HepG2 (cell line): ENCODE data around the gene LRRC4C. TPM values are rescaled to one million over a fixed set of nuclear protein-coding genes. Genes with fewer than 3 reads are reported as not detected.

ENCODE experiments used
- ATAC-seq: fragments of 200-7000 bp; cut with Tn5 transposase; 3 replicates; pipeline ENCODE4 v1.9.1; 2020; ENCODE audit warnings: mild to moderate bottlenecking, moderate library complexity
- BruUV-seq: library from RNA; stranded (reverse); fragments of 400-500 nt; replicated peaks from 2 replicates; lab custom pipeline; 2021; lab: Mats Ljungman, UMichigan
- CTCF ChIA-PET: fragments of 300-600 bp; formaldehyde crosslinking; extraction: SDS; loops from one replicate; lab custom pipeline; 2021; ENCODE audit warnings: low total read pairs, inconsistent platforms, low intra/inter-chr PET ratio; lab: Yijun Ruan, JAX
- POLR2A ChIA-PET: fragments of 350-600 bp; sonication (Branson Sonifier 250); formaldehyde crosslinking; loops from one replicate; lab custom pipeline; 2020; ENCODE audit warnings: antibody characterized with exemption, inconsistent platforms; lab: Yijun Ruan, JAX
- DNase-seq: peaks from one replicate; pipeline ENCODE4 v3.0.0-alpha.2; 2015; ENCODE audit warnings: low spot score
- FAIRE-seq: peaks from 3 replicates; lab custom pipeline; 2011; peaks lifted over from hg19 to GRCh38; lab: Jason Lieb, UNC
- H2AFZ ChIP-seq: one replicate; pipeline ENCODE4 v1.6.1; 2011; ENCODE audit warnings: low read length, inconsistent platforms
- H3K27ac ChIP-seq: fragments of 300-600 bp; 3 replicates; pipeline ENCODE4 v1.8.0; 2011; ENCODE audit warnings: mixed run types, mild to moderate bottlenecking, mixed read lengths, low read length, inconsistent platforms; ENCODE audit not compliant: insufficient read depth; ENCODE audit errors: extremely low read length
- H3K27me3 ChIP-seq, 2 experiments: fragments of 200-600 bp in 1 of 2; 2 replicates in 1 of 2; 3 replicates in 1 of 2; pipeline versions ENCODE4 v1.6.0 to v1.8.0; 2011; ENCODE audit warnings: low read length in 2 of 2, mild to moderate bottlenecking in 2 of 2, moderate library complexity in 2 of 2, inconsistent platforms in 1 of 2; ENCODE audit not compliant: insufficient read depth in 2 of 2, control insufficient read depth in 1 of 2
- H3K36me3 ChIP-seq, 2 experiments: fragments of 200-600 bp in 1 of 2; replicated peaks in 1 of 2; 2 replicates in 1 of 2; 3 replicates in 1 of 2; pipeline versions ENCODE4 v1.5.1 to v1.8.0; 2011; ENCODE audit warnings: low read length in 2 of 2, inconsistent platforms in 1 of 2; ENCODE audit not compliant: insufficient read depth in 2 of 2, control insufficient read depth in 1 of 2
- H3K4me1 ChIP-seq: 2 replicates; pipeline ENCODE4 v1.5.1; 2012; ENCODE audit warnings: low read length, inconsistent platforms; ENCODE audit not compliant: insufficient read depth
- H3K4me2 ChIP-seq: 2 replicates; pipeline ENCODE4 v1.6.0; 2011; ENCODE audit warnings: low read depth, low read length, inconsistent platforms
- H3K4me3 ChIP-seq, 3 experiments: fragments of 200-600 bp in 1 of 3; sonication (generic), shearing (Covaris generic) in 1 of 3; replicated peaks in 1 of 3; 2 replicates each; pipeline ENCODE4 v1.5.1; 2011 to 2016; ENCODE audit warnings: low read length in 3 of 3, inconsistent platforms in 2 of 3, low read depth in 2 of 3, mild to moderate bottlenecking in 2 of 3, control low read depth in 1 of 3, mixed read lengths in 1 of 3; ENCODE audit not compliant: insufficient read depth in 1 of 3
- H3K79me2 ChIP-seq: one replicate; pipeline ENCODE4 v1.6.1; 2011; ENCODE audit warnings: low read length, inconsistent platforms; ENCODE audit not compliant: insufficient read depth
- H3K9ac ChIP-seq: 2 replicates; pipeline ENCODE4 v1.6.0; 2011; ENCODE audit warnings: mild to moderate bottlenecking, low read depth, low read length, inconsistent platforms; ENCODE audit not compliant: insufficient read depth
- H3K9me3 ChIP-seq: 2 replicates; pipeline ENCODE4 v1.5.1; 2012; ENCODE audit warnings: mild to moderate bottlenecking, low read length
- H4K20me1 ChIP-seq: 2 replicates; pipeline ENCODE4 v1.6.0; 2011; ENCODE audit warnings: inconsistent platforms, mild to moderate bottlenecking, low read length, moderate library complexity; ENCODE audit not compliant: insufficient read depth
- AKAP8 ChIP-seq: sonication (generic); formaldehyde crosslinking; IDR thresholded peaks from 2 replicates; pipeline ENCODE4 v1.5.1; 2020; ENCODE audit warnings: mild to moderate bottlenecking, missing genetic modification reagents
- ESRRA ChIP-seq: sonication (generic); formaldehyde crosslinking; IDR thresholded peaks from 2 replicates; pipeline ENCODE4 v1.5.1; 2020; ENCODE audit warnings: mild to moderate bottlenecking, low read depth, missing genetic modification reagents
- HIC2 ChIP-seq: sonication (generic); formaldehyde crosslinking; IDR thresholded peaks from 2 replicates; pipeline ENCODE4 v1.9.0; 2022; ENCODE audit warnings: low read depth, missing genetic modification reagents
- HMG20B ChIP-seq: conservative IDR thresholded peaks from 2 replicates; pipeline ENCODE4 v1.6.1; 2016; ENCODE audit warnings: missing genetic modification reagents, missing compliant biosample characterization
- KLF13 ChIP-seq: sonication (generic); formaldehyde crosslinking; IDR thresholded peaks from 2 replicates; pipeline ENCODE4 v1.4.0; 2020; ENCODE audit warnings: mild to moderate bottlenecking, missing genetic modification reagents
- MYNN ChIP-seq: sonication (generic); formaldehyde crosslinking; IDR thresholded peaks from 2 replicates; pipeline ENCODE4 v1.4.0; 2020; ENCODE audit warnings: mild to moderate bottlenecking, low read depth, missing genetic modification reagents
- MZF1 ChIP-seq: sonication (generic); formaldehyde crosslinking; IDR thresholded peaks from 2 replicates; pipeline ENCODE4 v1.8.1; 2023; ENCODE audit warnings: mild to moderate bottlenecking, missing genetic modification reagents, borderline replicate concordance
- RAD51 ChIP-seq: fragments of 450-650 bp; IDR thresholded peaks from 2 replicates; pipeline ENCODE4 v1.6.1; 2016; ENCODE audit warnings: borderline replicate concordance
- ZNF446 ChIP-seq: sonication (generic); formaldehyde crosslinking; IDR thresholded peaks from 2 replicates; pipeline ENCODE4 v1.5.0; 2020; ENCODE audit warnings: mild to moderate bottlenecking, missing genetic modification reagents
- ZNF670 ChIP-seq: sonication (generic); formaldehyde crosslinking; IDR thresholded peaks from 2 replicates; pipeline ENCODE4 v1.8.0; 2022; ENCODE audit warnings: mild to moderate bottlenecking, missing genetic modification reagents, borderline replicate concordance
- WGBS: methylation state at CpG from one replicate; pipeline ENCODE4 v1.1.6; 2017; ENCODE audit warnings: low lambda C conversion rate; 5-methylcytosine and 5-hydroxymethylcytosine counted together
- in situ Hi-C: cut with HindIII; loops from 2 replicates; pipeline ENCODE4 v1.10.0; 2017; ENCODE audit warnings: low pct_unique_long_range_greater_than_20kb; ENCODE audit not compliant: extremely low pct_ligation_motif_present
- intact Hi-C: fragments of 100-400 bp; cut with micrococcal nuclease; formaldehyde crosslinking; loops from one replicate; pipeline ENCODE4 v1.10.0; 2022; ENCODE audit not compliant: unreplicated experiment
- polyA plus RNA-seq, 8 experiments: library from polyadenylated mRNA; depleted of rRNA in 3 of 8; stranded (reverse) in 7 of 8; unstranded in 1 of 8; fragments of >200 nt; fragmentation: Illumina TruSeq in 4 of 8; extraction: Trizol in 4 of 8; gene quantifications; 2 replicates each; pipeline versions ENCODE4 v1.2.1 to v1.2.3, GENCODE V29; 2011 to 2016; ENCODE audit warnings: low read depth in 4 of 8, missing spikeins in 1 of 8, mixed read lengths in 1 of 8; ENCODE audit not compliant: insufficient read depth in 1 of 8
- total RNA-seq, 5 experiments: library from RNA; depleted of rRNA; stranded (reverse); fragments of >200 nt; fragmentation: Illumina TruSeq; extraction: Trizol; gene quantifications; 2 replicates each; pipeline ENCODE4 v1.2.3, GENCODE V29; 2016; ENCODE audit warnings: low read depth in 1 of 5

The LRRC4C gene
- total and polyA plus RNA-seq, 2 of the 13 experiments (the other 11 are each of a cell fraction or from before 2014, with no cell fraction given): not detected

- no peaks in the 10 kb centered on the region for H4K20me1 ChIP-seq
- WGBS: 1% methylated on average over 6 of the region's 6 CpGs
- BruUV-seq: no TSS peak
- no peaks in the 10 kb centered on the region for H3K36me3 ChIP-seq
- no peak overlapping the region for H2AFZ ChIP-seq
- CTCF ChIA-PET: no interaction called here
- no peaks in the 10 kb centered on the region for H3K9me3 ChIP-seq
- FAIRE-seq: no peak
- intact Hi-C loops: no loop called here
- H3K9ac ChIP-seq: no peak overlapping the region
- in situ Hi-C loops: no loop called here
- no peak for DNase-seq
- H3K27me3 ChIP-seq: no peaks in the 10 kb centered on the region
- no peak overlapping the region for H3K27ac ChIP-seq
- TF ChIP-seq ZNF670 (CRISPR knock-in tag): no peak
- TF ChIP-seq ESRRA: no peak
- TF ChIP-seq ZNF446 (CRISPR knock-in tag): no peak
- TF ChIP-seq AKAP8 (CRISPR knock-in tag): no peak
- TF ChIP-seq MYNN (CRISPR knock-in tag): no peak
- no peak for TF ChIP-seq RAD51
- TF ChIP-seq MZF1 (CRISPR knock-in tag): no peak
- no peak for TF ChIP-seq HMG20B (CRISPR knock-in tag)
- TF ChIP-seq HIC2: no peak
- no peak for TF ChIP-seq KLF13 (CRISPR knock-in tag)
- POLR2A ChIA-PET: no interaction called here
- H3K4me1 ChIP-seq: no peaks in the 10 kb centered on the region
- H3K4me2 ChIP-seq: no peak overlapping the region
- ATAC-seq: no peak
- no peak overlapping the region for H3K4me3 ChIP-seq
- H3K79me2 ChIP-seq: no peaks in the 10 kb centered on the region
Observed at GRCh38 chr11:40281052-40281580, 1178.3 kb downstream of the LRRC4C start.
